Fibroblast of mammary gland (primary cell): ENCODE data around the gene SORCS3.

Experiments
- DNase-seq: peaks from one replicate; pipeline ENCODE4 v3.0.0-alpha.2; 2010; ENCODE audit warnings: low read depth
- H3K4me3 ChIP-seq: 2 replicates; pipeline ENCODE4 v1.5.1; 2011; ENCODE audit warnings: low read depth, mild to moderate bottlenecking, low read length, moderate library complexity; ENCODE audit not compliant: control insufficient read depth
- TF ChIP-seq, protein P1 (sequence below): conservative IDR thresholded peaks from 2 replicates; pipeline ENCODE4 v1.5.1; 2011; ENCODE audit warnings: low read depth, low read length, inconsistent platforms; ENCODE audit not compliant: control insufficient read depth, insufficient read depth

Gene SORCS3

DNA sequence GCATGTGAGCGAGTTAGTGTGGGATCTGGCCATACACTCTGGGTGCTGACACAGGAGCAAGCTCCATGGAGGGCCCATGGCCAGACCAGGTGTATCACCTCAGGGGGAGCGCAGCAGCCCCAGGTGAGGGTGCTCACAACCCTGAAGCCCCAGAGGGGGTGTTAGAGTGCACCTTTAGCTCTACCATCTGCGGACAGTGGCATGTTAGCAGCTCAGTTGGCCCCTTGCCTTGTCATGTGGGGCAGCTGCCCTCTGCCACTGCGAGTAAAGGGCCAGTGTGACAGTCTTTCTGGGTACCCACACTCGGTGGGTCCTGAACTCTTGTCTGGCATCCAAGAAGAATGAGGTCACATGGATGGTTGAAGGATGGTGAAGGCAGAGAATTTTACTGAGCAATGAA, 600.2 kb downstream of the SORCS3 start:
- H3K4me3 ChIP-seq, result no peak overlapping the region
- TF ChIP-seq, protein P1, sequence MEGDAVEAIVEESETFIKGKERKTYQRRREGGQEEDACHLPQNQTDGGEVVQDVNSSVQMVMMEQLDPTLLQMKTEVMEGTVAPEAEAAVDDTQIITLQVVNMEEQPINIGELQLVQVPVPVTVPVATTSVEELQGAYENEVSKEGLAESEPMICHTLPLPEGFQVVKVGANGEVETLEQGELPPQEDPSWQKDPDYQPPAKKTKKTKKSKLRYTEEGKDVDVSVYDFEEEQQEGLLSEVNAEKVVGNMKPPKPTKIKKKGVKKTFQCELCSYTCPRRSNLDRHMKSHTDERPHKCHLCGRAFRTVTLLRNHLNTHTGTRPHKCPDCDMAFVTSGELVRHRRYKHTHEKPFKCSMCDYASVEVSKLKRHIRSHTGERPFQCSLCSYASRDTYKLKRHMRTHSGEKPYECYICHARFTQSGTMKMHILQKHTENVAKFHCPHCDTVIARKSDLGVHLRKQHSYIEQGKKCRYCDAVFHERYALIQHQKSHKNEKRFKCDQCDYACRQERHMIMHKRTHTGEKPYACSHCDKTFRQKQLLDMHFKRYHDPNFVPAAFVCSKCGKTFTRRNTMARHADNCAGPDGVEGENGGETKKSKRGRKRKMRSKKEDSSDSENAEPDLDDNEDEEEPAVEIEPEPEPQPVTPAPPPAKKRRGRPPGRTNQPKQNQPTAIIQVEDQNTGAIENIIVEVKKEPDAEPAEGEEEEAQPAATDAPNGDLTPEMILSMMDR, result no peak
- no peak for DNase-seq

DNA sequence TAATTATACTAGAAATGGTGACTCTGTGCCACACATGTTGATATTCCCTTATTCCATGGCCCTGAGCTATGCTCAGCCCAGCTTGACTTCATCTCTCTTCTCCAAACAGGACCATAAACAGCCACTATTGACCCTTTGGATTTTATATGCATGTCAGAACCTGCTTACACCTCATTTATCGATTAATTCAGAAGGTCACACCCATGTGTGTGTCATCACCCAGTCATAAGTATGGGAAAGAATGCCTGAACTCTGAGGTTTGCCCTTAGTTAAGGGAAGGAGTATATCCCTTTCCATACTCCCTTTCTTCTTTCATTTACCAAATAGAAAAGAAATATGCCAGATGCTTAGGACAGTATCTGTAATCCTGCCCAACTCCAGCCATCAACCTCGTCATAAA, 602.3 kb downstream of the SORCS3 start:
- no peak overlapping the region for H3K4me3 ChIP-seq
- TF ChIP-seq, protein P1, result no peak
- DNase-seq, result peak; percentile 0

DNA sequence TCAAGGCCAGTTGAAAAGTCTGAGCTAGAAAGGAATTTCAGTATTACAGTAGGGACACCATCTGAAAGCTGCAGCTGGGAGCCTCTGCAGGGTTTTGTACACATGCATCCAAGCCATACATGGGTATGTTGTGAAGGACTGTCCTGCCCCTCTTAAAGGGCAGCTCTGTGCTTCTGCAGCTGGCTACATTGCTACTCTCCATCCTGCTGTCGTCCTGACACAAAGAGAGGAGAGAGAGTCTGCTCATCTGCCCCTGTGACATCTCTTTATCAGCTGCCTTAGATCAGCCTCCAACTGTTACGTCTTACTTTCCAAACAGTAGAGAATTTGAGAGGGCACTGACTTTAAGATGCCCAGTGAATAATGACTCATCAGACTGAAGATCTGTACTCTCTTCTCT, 602.7 kb downstream of the SORCS3 start:
- no peak overlapping the region for H3K4me3 ChIP-seq
- TF ChIP-seq, protein P1, result no peak
- DNase-seq, result no peak

DNA sequence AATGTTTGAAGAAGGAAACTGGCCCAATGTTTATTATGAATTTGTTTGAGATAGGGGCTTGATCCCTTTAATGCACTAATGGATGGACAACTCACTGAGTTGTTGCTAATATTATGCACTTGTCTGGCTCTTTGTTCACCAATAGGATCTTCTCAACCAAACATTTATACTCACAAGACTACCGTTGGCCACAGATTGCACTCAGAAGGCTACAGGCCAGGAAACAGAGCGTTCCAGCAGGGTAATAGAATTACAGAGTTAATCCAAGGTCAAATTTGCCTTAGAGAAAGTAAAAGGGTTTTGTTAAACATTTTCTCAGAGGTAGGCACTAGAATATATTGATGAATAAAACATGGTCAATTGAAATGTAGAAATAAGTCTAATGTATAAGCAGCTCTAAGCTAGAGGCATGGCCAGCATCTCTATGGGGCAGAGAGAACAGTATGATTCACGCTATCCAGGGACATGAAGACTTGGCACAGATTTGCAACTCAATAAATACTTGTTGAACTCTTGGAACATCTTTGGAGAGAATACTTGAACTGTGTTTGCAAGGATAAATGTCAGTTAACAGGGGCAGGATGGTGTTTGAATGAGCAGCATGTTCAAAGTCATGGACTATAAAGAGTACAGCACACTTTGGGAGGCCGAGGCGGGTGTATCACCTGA, 606.9 kb downstream of the SORCS3 start:
- no peak for DNase-seq
- H3K4me3 ChIP-seq, result no peak overlapping the region
- TF ChIP-seq, protein P1, result no peak

DNA sequence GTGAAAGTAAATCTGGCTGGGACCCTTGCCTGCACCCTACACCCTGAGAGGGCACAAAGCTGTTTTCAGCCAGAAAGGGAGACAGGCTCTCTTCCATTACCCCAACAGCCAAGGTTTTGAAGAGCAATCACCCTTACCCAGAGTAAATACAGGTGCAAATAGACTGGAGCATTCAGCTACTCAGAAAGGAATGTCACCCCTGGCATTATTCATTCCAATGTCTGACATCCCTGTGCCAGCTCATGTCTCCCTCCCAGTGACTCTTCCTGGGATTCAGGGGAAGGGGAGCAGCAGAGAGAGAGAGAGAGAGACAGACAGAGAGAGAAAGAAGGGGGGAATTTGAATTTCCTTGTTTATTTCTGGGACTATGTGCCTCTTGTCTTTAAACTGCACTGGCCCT, 611.8 kb downstream of the SORCS3 start:
- H3K4me3 ChIP-seq, result no peak overlapping the region
- no peak for DNase-seq
- TF ChIP-seq, protein P1, result no peak

DNA sequence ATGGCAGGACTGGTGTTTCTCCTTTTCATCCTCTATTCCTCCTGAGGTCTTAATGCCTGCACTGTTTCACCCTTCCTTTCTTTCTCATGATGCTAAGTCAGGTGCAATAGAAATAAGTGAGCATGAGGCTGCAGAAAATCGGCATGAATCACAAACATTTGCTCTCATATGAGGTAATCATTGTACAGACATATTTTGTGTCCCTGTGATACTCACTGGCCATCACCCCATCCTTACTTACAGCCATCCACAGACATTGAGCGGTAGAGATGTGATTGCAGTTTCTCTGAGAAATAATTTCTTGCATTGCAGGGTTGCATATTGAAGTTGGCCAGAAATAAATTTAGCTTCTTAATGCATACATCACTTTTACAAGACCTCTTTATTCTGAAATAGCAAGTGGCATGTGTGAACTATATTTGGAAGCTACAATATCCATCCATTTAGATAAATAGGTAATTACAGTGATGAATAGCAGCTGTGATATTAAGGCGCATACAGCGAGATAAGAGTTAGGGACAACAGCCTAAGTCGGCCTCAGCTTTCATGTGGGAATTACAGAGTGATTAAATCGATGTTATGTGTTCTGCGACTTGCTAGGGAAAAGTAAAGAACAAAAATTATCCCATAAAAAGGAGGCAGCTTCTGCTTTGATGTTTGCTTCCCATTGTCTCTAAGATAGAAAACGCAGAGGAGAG, 612.6 kb downstream of the SORCS3 start:
- no peak overlapping the region for H3K4me3 ChIP-seq
- DNase-seq, result no peak
- TF ChIP-seq, protein P1, result no peak
